Breast epithelium (tissue), 4 donors: ENCODE measurements around the gene BTN3A1. TPM values are rescaled to one million over a fixed set of nuclear protein-coding genes. Genes with fewer than 3 reads are reported as not detected.
A peak's percentile ranks its signal among the peaks of the same experiment; 100 is the strongest.

Experiments
- DNase-seq, 2 donors: peaks; one replicate each; pipeline ENCODE4 v3.0.0-alpha.2; 2019; ENCODE audit warnings: low spot score in 2 of 2
- H3K27ac ChIP-seq, 2 donors: fragments of 200-600 bp; sonication (generic) in 1 of 2; one replicate each; pipeline ENCODE4 v1.5.1; 2016 to 2019; ENCODE audit warnings: mild to moderate bottlenecking in 1 of 2
- H3K27me3 ChIP-seq, 2 donors: fragments of 200-600 bp; sonication (generic) in 1 of 2; one replicate each; pipeline versions ENCODE4 v1.5.1 to v1.6.0; 2017 to 2019; ENCODE audit warnings: control low read depth in 1 of 2, mild to moderate bottlenecking in 1 of 2
- H3K36me3 ChIP-seq: fragments of 200-600 bp; one replicate; pipeline ENCODE4 v1.5.1; 2019
- H3K4me1 ChIP-seq, 2 donors: fragments of 200-600 bp; sonication (generic); one replicate each; pipeline ENCODE4 v1.5.1; 2016 to 2019; ENCODE audit warnings: control low read depth in 1 of 2
- H3K4me3 ChIP-seq, 3 donors: fragments of 200-600 bp; sonication (generic); 1 replicate in 2 of 3; 2 replicates in 1 of 3; pipeline ENCODE4 v1.5.1; 2016 to 2019; ENCODE audit warnings: mild to moderate bottlenecking in 3 of 3, moderate library complexity in 2 of 3
- H3K9me3 ChIP-seq, 2 donors: fragments of 200-600 bp; sonication (generic) in 1 of 2; one replicate each; pipeline ENCODE4 v1.5.1; 2016 to 2019; ENCODE audit warnings: control low read depth in 1 of 2
- POLR2A ChIP-seq: fragments of 450-650 bp; IDR thresholded peaks from one replicate; pipeline ENCODE4 v1.6.1; 2016; ENCODE audit warnings: antibody characterized with exemption, mild to moderate bottlenecking, moderate library complexity
- POLR2AphosphoS5 ChIP-seq, 3 donors: sonication (generic); formaldehyde crosslinking; IDR thresholded peaks; one replicate each; pipeline ENCODE4 v1.6.1; 2017; ENCODE audit warnings: antibody characterized with exemption in 3 of 3
- intact Hi-C: fragments of 100-400 bp; cut with DNase I; formaldehyde crosslinking; loops from one replicate; pipeline ENCODE4 v1.15.1; 2023; ENCODE audit warnings: low total_unique reads
- total RNA-seq, 3 donors: library from RNA; depleted of rRNA; stranded (reverse); fragments of >200 nt; gene quantifications; one replicate each; pipeline ENCODE4 v1.1.0, GENCODE V29; 2016
- TF ChIP-seq, protein P1 (sequence below), 3 donors: fragments of 450-650 bp; IDR thresholded peaks; one replicate each; pipeline ENCODE4 v1.5.1; 2016 to 2017; ENCODE audit warnings: antibody characterized with exemption in 3 of 3, mild to moderate bottlenecking in 3 of 3, moderate library complexity in 3 of 3

The BTN3A1 gene
- total RNA-seq, 3 donors from 2014 or later = 9.1 to 23.4 (median 12.8) TPM

DNA sequence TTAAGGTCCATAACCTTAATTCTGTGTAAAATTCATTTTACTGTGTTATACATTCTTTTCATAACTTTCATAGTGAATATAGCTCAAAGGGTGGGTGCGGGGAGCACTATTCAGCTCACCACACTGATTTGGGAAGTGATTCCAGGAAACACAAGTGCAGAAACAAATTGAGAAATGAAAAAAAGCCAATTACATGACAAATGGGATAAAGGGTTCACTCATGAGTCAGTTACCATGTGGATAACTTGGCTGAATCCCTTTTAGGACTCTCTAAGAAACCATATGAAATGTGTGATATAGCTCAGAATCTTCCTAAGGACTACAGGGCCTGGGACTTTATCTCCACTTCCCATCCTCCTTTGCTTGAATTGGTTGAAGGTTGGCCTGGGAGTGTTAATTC lies 52.6 kb downstream of the BTN3A1 start:
- TF ChIP-seq POLR2A (no peak), POLR2AphosphoS5 (IDR thresholded peaks at IDR 0.05) (no peak)
- TF ChIP-seq, protein P1, sequence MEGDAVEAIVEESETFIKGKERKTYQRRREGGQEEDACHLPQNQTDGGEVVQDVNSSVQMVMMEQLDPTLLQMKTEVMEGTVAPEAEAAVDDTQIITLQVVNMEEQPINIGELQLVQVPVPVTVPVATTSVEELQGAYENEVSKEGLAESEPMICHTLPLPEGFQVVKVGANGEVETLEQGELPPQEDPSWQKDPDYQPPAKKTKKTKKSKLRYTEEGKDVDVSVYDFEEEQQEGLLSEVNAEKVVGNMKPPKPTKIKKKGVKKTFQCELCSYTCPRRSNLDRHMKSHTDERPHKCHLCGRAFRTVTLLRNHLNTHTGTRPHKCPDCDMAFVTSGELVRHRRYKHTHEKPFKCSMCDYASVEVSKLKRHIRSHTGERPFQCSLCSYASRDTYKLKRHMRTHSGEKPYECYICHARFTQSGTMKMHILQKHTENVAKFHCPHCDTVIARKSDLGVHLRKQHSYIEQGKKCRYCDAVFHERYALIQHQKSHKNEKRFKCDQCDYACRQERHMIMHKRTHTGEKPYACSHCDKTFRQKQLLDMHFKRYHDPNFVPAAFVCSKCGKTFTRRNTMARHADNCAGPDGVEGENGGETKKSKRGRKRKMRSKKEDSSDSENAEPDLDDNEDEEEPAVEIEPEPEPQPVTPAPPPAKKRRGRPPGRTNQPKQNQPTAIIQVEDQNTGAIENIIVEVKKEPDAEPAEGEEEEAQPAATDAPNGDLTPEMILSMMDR (IDR thresholded peaks at IDR 0.05) = no peak

DNA sequence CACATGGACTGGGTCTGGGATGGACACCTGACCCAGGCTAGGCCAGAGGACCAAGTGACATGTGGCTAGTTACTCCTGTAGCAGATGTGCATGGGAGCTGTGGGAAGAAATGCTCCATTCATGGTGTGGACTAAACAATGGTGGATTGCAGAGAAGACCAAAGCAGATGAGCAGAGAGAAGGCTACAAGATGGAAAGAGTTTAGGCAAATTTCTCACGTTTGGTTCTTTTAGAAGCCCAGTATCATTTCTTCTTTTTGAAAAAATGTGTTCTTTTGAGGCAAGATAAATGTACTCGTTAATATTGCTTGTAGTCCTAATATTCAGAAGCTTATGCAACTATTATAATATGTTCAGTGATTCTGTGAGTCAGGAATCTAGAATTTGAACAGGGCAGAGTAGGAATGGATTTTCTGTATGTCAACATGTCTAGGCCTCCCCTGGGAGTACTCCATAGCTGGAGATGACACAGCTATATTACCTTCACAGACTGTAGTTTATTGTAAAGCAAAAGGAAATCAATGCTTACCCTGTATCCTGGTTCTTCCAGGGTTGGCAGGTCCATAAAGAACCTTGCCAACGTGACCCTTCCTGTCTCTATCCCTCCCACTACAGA lies 53.4 kb downstream of the BTN3A1 start:
- intact Hi-C loops = loop anchor here (10.0 kb wide), 1 partner anchor 111 kb away; no protein-coding TSS in a partner anchor
- TF ChIP-seq, protein P1 (IDR thresholded peaks at IDR 0.05) = no peak
- TF ChIP-seq POLR2A = no peak
- no peak for TF ChIP-seq POLR2AphosphoS5 (IDR thresholded peaks at IDR 0.05)
- no peak for DNase-seq

More for the DNA sequence above, 52.6 kb downstream of the BTN3A1 start:
- H3K4me3 ChIP-seq = no peak overlapping the region
- intact Hi-C loops = loop anchor here (10.0 kb wide), 1 partner anchor 110 kb away; no protein-coding TSS in a partner anchor
- H3K4me1 ChIP-seq = peaks cover 0 to 4% of the 10 kb centered on the region in 2 donors
- no peaks in the 10 kb centered on the region for H3K9me3 ChIP-seq
- no peaks in the 10 kb centered on the region for H3K27me3 ChIP-seq
- H3K36me3 ChIP-seq = no peaks in the 10 kb centered on the region
- no peak overlapping the region for H3K27ac ChIP-seq
- no peak for DNase-seq

DNA sequence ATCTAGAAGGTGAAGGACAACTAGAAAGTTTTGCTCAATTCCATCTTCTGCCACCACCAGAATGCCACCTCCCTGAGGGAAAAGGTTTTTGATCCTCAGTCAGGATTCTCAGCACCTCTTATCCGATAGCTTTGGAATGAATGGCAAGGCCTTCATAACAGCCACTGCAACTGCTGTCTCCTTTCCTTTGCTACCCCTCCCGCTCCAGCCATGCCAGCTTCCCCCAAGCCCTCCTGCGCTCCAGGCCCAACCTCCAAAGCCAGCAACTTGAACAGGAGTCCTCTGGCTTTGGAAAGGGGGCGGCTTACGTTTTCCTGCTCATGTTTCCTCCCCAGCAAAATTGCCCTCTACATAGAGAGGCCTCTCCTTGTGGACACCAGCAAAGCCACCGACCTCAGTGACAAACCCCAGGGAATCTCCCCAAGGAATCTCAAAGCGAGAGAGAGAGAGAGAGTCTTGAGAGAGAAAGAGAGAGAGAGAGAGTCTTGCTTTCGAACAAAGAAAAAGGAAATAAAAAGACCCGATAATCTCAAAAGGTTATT lies 55.3 kb downstream of the BTN3A1 start:
- DNase-seq = no peak
- intact Hi-C loops = loop anchor here (10.0 kb wide), 1 partner anchor 113 kb away; no protein-coding TSS in a partner anchor
- peak overlapping the region; percentile 84 to 94 (median 86) for H3K4me3 ChIP-seq

More for the DNA sequence above, 53.4 kb downstream of the BTN3A1 start:
- H3K4me3 ChIP-seq = no peak overlapping the region
- no peak overlapping the region for H3K27ac ChIP-seq
- no peaks in the 10 kb centered on the region for H3K9me3 ChIP-seq
- peaks cover 0 to 11% of the 10 kb centered on the region in 2 donors for H3K4me1 ChIP-seq
- H3K27me3 ChIP-seq = no peaks in the 10 kb centered on the region
- H3K36me3 ChIP-seq = no peaks in the 10 kb centered on the region

DNA sequence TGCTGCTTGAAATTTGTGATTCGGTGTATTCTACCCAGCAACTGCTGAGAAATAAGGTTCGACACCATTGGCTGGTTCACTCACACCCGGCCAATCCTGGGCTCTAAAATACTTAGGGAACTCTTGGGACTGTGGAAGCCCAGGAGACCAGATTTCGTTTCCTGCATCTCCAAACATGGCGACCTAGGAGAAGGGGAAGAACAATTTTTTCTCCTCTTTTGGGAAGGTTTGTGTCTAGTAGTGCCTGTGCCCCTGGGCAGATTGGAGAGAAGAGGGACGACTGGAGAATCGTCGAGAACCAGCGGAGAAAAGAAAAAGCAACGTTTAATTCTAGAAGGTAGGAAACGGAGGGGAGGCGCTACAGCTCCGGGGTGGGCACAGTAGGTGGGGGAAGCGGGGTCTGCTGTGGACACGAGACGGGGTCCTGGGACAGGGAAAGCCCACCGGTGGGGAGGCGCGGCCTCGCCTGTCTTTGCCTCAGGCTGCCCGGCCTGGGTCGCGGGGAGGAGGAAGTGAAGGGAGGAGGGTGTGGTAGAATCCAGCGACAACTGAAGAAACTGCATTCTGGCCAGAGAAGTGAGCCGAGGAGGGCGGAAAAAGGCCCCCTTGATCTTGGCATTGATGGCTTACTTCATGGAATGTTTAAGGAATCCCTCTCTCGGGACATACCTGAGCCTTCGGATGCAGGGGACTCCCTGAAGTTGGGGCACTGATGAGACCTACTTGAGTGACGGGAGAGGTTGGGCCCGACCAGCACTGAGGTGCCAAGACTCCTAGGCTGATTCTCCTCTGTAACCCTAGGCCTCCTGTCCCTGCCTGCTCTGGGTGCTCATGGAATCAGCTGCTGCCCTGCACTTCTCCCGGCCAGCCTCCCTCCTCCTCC lies 56.0 kb downstream of the BTN3A1 start, which contains the start of gene BTN2A1:
BTN2A1 (plus strand) TSS at position 150 of the 883 bp plus-strand sequence; CDS start at position 832, 682 bp downstream.
- intact Hi-C loops = loop anchor here (10.0 kb wide), 1 partner anchor 113 kb away; no protein-coding TSS in a partner anchor
- peak; percentile 36 for TF ChIP-seq POLR2A
- peak in 2 of 3 donors; percentile 50 to 59 for TF ChIP-seq POLR2AphosphoS5 (IDR thresholded peaks at IDR 0.05)
- TF ChIP-seq, protein P1 (IDR thresholded peaks at IDR 0.05) = no peak
- H3K4me1 ChIP-seq = peaks cover 6 to 18% of the 10 kb centered on the region in 2 donors
- peak; percentile 64 to 83 for DNase-seq
- H3K36me3 ChIP-seq = no peaks in the 10 kb centered on the region
- H3K4me3 ChIP-seq = peak within 1 kb of the TSS; percentile 84 to 94 (median 86)
- no peaks in the 10 kb centered on the region for H3K27me3 ChIP-seq
- no peaks in the 10 kb centered on the region for H3K9me3 ChIP-seq
- H3K27ac ChIP-seq = peak within 1 kb of the TSS; percentile 97 to 98

More for the DNA sequence above, 55.3 kb downstream of the BTN3A1 start:
- H3K27ac ChIP-seq = peak overlapping the region; percentile 79 to 98
- TF ChIP-seq POLR2AphosphoS5 (IDR thresholded peaks at IDR 0.05) (no peak), POLR2A (no peak)
- TF ChIP-seq, protein P1 (IDR thresholded peaks at IDR 0.05) = no peak
- H3K27me3 ChIP-seq = no peaks in the 10 kb centered on the region
- H3K9me3 ChIP-seq = no peaks in the 10 kb centered on the region
- H3K4me1 ChIP-seq = peaks cover 6 to 18% of the 10 kb centered on the region in 2 donors
- no peaks in the 10 kb centered on the region for H3K36me3 ChIP-seq
